ENCODE results near the gene TMCC3.
"Not testable (repeated sequence)": the region's sequence is repeated elsewhere in the genome, so short reads cannot be mapped to it uniquely, and the experiment has no call there.

The TMCC3 gene

GRCh38 chr12:94599189-94599588, 51.2 kb downstream of the TMCC3 start:
- DNase-seq = no peak

GRCh38 chr12:94597268-94597667, 53.1 kb downstream of the TMCC3 start:
- no peak for DNase-seq

GRCh38 chr12:94596596-94596995, 53.8 kb downstream of the TMCC3 start:
- DNase-seq = no peak

DNA sequence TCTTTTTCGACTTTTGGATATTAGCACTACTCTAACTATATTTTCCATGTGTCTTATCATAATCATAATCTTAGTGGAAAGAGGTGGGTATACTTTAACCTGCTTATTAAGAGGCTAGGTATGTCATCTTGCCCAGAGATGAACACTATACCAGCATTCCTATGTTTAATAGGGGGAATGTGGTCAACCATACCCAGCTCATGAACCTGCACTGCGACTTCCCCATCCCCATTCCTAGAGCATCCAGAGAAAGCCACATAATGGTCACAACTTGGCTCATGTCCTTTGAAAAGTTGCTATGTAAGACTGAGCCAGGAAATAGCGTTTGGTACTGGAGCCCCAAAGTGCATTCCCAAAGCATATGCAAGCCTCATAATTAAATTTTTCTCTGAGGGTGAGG, 55.2 kb downstream of the TMCC3 start:
- DNase-seq = no peak

- no peak for DNase-seq
These were observed 55.9 kb downstream of the TMCC3 start for GRCh38 chr12:94594443-94594825.

- no peak for DNase-seq
These were observed 56.4 kb downstream of the TMCC3 start for GRCh38 chr12:94593822-94594442.

DNA sequence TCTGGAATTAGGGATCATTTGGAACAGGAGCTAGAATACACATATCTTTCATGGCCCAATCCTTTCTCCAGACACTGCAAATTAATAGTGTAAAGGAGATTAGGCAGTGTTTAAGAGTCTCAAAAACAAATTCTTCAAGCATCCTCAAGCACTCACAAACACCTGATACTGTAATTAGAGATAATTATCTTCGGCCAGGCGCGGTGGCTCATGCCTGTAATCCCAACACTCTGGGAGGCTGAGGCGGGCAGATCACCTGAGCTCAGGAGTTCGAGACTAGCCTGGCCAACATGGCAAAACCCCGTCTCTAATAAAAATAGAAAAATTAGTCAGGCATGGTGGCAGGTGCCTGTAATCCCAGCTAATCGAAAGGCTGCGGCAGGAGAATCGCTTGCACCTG, 57.6 kb downstream of the TMCC3 start:
- DNase-seq = not testable (repeated sequence)

DNA sequence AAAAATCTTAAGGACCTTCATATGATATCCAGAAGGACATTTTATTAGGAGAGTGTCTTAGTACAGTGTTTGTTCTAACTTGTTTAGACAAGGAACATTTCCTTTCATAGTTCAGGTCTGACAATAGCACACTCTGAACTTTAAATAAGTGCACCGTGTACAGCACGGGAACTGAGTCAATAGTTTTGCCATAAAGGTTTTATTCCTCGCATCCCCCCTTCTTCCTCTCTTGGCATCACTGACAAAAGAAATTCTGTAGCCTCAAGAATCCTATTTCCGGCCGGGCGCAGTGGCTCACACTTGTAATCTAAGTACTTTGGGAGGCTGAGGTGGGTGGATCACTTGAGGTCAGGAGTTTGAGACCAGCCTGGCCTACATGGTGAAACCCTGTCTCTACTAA, 58.3 kb downstream of the TMCC3 start:
- no peak for DNase-seq

DNA sequence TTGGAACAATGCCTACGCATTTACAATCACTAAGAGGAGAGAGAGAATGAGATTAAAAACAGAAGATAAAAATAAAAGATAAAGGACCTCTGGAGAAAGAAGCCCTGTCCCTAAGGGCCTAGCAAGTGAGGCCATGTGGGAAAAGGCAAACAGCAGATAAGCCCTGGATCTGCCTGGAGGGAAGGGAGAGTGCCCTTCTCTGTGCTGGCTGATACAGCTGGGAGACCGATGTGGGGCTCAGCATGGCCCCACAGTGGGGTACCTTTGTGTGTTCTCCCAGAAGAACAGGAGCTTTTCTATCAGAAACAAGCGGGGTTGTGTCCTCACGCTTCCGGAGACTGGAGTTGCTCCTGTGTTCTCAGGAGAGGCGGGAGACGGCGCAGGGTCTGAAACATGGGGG, 59.9 kb downstream of the TMCC3 start:
- DNase-seq = no peak

GRCh38 chr12:94589591-94590001, 60.8 kb downstream of the TMCC3 start:
- DNase-seq = no peak

GRCh38 chr12:94588346-94588745, 62.0 kb downstream of the TMCC3 start:
- no peak for DNase-seq

DNA sequence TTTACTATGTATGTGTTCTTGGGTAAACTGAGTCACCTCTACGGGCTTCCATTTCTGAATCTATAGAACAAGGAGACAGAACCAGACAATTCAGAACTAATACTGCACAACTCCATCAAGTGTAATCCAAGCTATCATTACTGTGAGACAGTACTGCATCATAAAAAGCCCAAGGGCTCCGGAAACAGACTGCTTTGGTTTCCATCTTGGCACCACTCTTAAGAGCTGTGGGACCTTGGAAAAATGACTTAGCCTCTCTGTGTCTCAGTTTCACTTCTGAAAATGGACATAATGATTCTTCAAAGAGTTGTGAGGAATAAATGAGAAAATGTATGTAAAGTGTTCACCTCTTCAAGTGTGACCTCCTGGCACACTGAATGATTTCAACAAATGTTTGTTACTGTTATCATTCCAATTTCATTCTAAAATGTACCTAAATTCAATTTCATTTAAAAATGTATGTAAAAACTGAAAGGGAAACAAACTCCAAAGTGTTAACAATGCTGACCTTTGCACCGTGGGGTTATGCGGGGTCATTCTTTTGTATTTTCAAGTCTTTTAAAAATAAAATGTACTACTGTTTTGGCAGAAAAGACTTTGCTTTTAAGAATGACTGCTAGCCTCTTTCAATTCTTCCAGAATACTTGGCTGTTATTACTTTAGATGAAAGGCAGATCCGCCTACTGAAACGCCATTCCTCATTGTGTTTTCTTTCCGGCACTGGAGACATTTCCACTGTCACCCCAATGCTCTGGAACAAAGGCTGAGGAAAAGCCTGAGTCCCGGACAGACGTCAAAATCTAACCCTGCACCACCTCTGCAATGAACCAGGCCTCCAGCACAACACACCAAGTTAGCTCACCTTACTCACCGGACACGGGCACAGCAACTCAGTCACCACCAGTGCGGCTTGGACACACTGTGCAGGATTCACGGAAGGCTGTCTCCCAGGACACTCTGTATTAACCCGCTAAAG, 62.8 kb downstream of the TMCC3 start:
- no peak for DNase-seq

DNA sequence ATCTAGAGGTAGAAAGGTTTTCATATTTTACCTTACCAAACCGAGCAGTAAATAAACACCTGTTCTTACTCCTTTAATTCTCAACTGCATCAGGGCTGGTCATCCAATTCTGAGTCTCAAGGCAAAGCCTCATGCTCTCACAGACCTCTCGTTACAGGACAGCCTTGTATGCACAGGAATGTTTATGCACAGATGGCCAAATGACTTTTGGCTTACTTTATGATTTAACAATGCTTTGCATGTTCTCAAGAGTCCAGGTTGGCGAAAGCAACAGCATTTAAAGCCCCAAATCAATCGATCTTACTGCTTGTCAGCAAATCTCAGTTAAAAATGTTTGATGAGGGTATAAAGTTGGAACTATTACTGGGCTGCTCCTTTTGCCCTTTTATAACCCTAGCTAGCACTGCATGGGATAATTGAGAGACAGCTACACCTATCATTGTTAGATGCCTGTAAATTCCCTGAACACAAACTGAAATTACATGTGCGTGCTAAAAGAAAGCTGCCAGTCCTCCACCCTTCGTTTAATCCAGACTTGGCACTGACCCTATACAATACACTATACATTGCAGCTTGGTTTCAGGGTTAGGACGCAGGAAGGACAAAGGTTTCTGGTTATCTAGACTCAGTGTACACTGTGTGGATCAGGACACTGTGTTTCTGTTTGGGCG, 63.6 kb downstream of the TMCC3 start:
- no peak for DNase-seq

GRCh38 chr12:94585626-94586025, 64.7 kb downstream of the TMCC3 start:
- no peak for DNase-seq

DNA sequence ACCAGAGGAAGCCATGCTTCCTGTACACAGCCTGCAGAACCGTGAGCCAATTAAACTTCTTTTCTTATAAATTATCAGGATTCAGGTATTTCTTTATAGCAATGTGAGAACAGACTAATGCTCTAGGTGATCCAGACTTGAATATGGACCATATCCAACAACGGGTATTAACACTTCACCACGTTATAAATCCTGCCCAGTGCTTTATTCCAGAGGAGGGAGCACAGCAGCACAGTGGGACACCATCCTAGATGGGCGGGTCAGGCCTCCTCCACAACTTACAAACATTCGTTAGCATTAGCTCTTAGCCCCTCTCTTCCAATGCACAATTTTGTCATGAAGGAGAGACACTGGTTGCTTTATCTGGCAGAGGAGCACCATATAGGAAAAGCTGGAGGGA, 66.0 kb downstream of the TMCC3 start:
- no peak for DNase-seq

DNA sequence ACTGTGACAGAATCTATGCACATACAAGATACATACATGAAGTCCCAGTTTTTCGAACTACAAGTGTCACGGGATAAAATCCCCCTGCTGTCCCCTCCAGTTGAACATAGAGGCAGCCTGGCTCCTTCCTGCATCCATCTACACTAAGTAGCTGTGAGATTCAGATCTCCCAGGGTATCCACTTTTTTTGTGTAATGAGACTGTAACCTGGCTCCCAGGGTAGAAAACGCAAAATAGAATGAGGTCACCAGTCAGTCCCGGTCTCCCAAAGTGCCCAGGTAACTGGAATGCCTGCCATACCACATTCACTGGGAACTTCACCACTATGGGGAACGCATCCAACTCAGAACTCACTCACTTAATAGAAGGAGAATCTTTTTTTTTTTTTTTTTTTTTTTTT, 67.8 kb downstream of the TMCC3 start:
- no peak for DNase-seq

DNA sequence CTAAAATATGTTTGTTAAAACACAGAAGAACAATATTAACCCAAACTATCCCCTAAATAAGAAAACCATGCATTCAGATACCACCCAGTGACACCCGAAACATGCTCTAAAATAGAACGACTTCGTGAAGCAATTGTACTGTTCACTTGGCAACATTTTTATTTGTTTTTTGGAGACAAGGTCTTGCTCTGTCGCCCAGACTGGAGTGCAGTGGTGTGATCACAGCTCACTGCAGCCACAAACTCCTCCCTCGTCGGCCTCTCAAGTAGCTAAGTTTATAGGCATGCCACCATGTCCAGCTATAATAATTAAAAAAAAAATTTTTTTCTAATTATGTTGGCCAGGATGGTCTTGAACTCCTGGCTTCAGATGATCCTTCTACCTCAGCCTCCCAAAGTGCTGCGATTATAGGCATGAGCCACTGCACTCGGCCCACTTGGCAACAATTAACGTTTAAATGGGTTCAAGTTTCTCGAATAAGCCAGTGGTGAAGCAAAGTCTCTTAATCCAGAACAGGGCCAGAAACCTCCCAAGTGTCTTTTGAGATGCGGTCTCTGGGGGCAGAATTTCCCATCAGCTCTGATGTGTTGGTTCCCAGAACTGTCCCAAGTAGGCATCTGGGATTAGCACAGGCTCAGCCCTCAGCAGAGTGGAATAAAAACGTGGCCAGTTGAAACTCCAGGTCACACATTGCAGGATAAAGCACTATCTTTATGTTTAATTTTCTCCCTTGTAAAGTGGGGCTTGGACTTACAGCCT, 74.5 kb downstream of the TMCC3 start:
- no peak for DNase-seq

GRCh38 chr12:94575024-94575423, 75.3 kb downstream of the TMCC3 start:
- DNase-seq = no peak

GRCh38 chr12:94571556-94571955, 78.8 kb downstream of the TMCC3 start:
- no peak for DNase-seq

DNA sequence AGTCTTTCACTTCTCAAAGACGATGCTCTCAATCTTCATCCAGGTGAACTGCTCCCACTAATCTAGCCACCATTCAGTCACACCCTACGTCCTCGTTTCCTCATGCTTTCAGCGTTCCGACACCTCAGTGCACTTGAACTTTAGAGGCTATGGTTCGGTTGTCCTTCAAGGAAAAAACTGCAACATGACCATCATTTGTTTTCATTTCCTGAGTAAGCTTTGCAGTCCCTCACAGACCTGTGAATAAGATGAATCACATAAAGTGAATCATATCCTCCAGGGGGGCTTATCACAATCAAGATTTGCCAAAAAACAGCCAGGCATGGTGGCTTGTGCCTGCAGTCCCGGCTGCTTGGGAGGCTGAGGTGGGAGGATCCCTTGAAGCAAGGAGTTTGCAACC, 80.2 kb downstream of the TMCC3 start:
- DNase-seq = no peak

GRCh38 chr12:94567761-94568160, 82.6 kb downstream of the TMCC3 start:
- no peak for DNase-seq

GRCh38 chr12:94566345-94566744, 84.0 kb downstream of the TMCC3 start:
- DNase-seq = no peak

DNA sequence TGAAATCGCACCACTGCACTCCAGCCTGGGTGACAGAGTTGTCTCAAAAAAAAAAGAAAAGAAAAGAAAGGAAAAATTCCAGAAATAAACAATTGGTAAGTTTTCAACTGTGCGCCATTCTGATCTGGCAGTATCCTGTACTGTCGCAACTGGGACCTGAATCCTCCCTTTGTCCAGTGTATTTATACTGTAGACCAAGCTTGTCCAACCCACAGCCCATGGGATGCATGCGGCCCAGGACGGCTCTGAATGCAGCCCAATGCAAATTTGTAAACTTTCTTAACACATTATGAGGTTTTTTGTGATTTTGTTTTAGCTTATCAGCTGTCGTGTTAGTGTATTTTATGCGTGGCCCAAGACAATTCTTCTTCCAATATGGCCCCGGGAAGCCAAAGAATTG, 84.7 kb downstream of the TMCC3 start:
- DNase-seq = no peak
